ENCODE data around the gene CNIH3.

The CNIH3 gene

DNA sequence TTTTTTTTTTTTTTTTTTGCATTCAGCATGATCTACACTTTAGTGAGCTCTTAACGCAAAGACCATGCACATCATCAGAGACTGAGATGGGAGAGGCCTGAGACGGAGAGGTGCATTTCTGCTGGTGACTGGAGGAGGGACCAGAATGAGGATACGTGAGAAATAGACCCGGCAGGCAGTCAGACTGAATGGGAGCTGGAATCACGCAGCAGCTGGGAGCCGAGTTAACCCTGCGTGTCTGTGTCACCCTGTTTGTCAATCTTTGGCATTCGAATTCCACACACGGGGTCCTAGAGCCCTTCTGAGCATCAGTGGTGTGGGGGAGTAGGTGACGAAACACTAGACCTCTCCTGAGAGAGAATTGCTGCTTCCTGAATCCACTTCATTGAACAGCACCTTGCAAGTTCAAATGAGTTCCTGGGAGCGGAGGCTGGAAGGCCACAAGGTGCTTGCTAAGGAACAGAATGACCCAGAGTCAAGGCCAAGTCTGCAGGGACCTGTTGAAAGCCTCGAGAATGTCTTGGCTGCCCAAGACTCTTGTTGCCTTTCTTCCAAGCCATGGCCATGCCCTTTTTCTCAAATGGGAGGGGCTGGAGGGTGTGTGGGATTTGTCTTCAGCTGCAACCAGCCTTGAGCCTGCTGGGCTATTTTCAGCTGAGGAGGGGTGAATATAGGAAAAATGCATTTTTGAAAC is 123.3 kb downstream of the CNIH3 start:
- Histone ChIP-seq H3K4me3 (ENCODE audit: low read length) (no peak overlapping the region), H3K4me1 (ENCODE audit: control insufficient read depth, insufficient read depth, low read length) (peaks cover 15% of the 10 kb centered on the region), H3K36me3 (ENCODE audit: insufficient read depth, low read length) (no peaks in the 10 kb centered on the region), H3K9me3 (replicated peaks; ENCODE audit: low read length) (no peaks in the 10 kb centered on the region), H3K4me2 (ENCODE audit: low read length) (no peak overlapping the region), H3K27me3 (ENCODE audit: control insufficient read depth, insufficient read depth, low read length) (peaks cover 21% of the 10 kb centered on the region), H3K9ac (ENCODE audit: low read depth, low read length) (no peak overlapping the region)

DNA sequence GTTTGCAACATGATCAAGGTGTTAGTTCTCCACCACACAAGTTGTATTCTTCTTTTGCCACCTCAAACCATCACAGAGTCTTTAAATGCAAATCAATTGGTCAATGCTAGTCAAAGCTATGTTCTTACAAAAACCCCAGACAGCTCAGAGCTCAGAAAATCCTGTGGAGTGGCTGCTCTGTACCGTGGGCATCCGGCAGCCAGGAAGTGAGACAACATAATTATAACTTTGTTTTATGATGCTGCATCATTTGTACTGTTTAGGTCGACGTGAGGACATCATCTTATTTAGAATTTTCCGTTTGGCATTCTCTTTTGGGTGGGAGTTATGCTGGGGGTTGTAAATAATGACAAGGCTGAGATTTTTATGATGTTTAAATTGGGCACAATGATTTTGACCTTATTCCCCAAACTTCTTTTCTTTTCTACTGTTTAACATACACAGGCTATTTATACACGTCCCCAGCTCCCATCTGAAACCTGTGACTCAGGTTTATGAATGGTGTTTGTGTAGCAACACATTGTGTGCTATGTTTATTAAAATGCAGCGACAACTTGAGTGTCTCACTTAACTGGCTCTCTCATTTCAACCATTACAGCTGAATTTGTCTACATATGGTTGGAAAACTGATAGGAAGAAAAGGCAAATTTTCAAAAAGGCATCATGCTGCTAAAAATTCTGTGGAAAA is 124.0 kb downstream of the CNIH3 start:
- H3K9me3 ChIP-seq (replicated peaks; ENCODE audit: low read length) = no peaks in the 10 kb centered on the region
- H3K4me2 ChIP-seq (ENCODE audit: low read length) = no peak overlapping the region
- H3K36me3 ChIP-seq (ENCODE audit: insufficient read depth, low read length) = no peaks in the 10 kb centered on the region
- H3K4me3 ChIP-seq (ENCODE audit: low read length) = no peak overlapping the region
- H3K9ac ChIP-seq (ENCODE audit: low read depth, low read length) = no peak overlapping the region
- peaks cover 21% of the 10 kb centered on the region for H3K27me3 ChIP-seq (ENCODE audit: control insufficient read depth, insufficient read depth, low read length)
- peaks cover 15% of the 10 kb centered on the region for H3K4me1 ChIP-seq (ENCODE audit: control insufficient read depth, insufficient read depth, low read length)

- Histone ChIP-seq H3K27me3 (ENCODE audit: control insufficient read depth, insufficient read depth, low read length) (peaks cover 21% of the 10 kb centered on the region), H3K36me3 (ENCODE audit: insufficient read depth, low read length) (no peaks in the 10 kb centered on the region), H3K9ac (ENCODE audit: low read depth, low read length) (no peak overlapping the region)
These were observed 124.6 kb downstream of the CNIH3 start for GRCh38 chr1:224740685-224741052.

GRCh38 chr1:224742349-224742748 is 126.2 kb downstream of the CNIH3 start:
- H3K4me1 ChIP-seq (ENCODE audit: control insufficient read depth, insufficient read depth, low read length) = peaks cover 10% of the 10 kb centered on the region
- no peak overlapping the region for H3K4me2 ChIP-seq (ENCODE audit: low read length)
- H3K36me3 ChIP-seq (ENCODE audit: insufficient read depth, low read length) = no peaks in the 10 kb centered on the region
- H3K27me3 ChIP-seq (ENCODE audit: control insufficient read depth, insufficient read depth, low read length) = peaks cover 21% of the 10 kb centered on the region
- no peaks in the 10 kb centered on the region for H3K9me3 ChIP-seq (replicated peaks; ENCODE audit: low read length)
- no peak overlapping the region for H3K9ac ChIP-seq (ENCODE audit: low read depth, low read length)
- no peak overlapping the region for H3K4me3 ChIP-seq (ENCODE audit: low read length)

More at GRCh38 chr1:224740685-224741052, 124.6 kb downstream of the CNIH3 start:
- no peak overlapping the region for H3K4me2 ChIP-seq (ENCODE audit: low read length)
- no peak overlapping the region for H3K4me3 ChIP-seq (ENCODE audit: low read length)
- H3K4me1 ChIP-seq (ENCODE audit: control insufficient read depth, insufficient read depth, low read length) = peaks cover 15% of the 10 kb centered on the region
- H3K9me3 ChIP-seq (replicated peaks; ENCODE audit: low read length) = no peaks in the 10 kb centered on the region

DNA sequence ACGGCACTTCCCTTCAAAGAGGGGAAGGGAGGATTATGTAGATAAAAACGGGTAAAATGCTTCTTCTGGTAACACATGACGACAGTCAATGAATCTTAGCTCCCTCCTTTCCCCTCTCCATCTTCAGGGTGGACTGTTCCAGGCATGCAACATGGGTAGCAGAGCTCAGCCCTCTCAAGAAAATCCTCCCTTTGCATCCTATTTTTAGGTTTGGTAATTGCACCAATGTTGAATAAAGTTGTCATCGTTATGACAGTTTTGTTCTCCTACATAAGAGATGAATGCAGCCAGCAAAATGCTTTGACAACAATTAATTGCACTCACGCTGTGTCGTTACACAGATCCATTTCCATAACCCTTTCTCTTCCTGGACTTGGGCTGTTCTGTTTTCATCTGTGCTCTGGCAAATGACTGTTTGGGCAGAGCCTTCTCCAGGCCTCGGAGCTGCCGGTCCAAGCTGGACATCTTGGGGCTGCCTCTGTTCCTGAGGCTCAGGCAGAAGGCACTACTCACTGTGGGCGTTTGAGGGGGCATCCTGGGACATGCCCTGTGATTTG is 127.6 kb downstream of the CNIH3 start:
- no peaks in the 10 kb centered on the region for H3K36me3 ChIP-seq (ENCODE audit: insufficient read depth, low read length)
- peaks cover 21% of the 10 kb centered on the region for H3K27me3 ChIP-seq (ENCODE audit: control insufficient read depth, insufficient read depth, low read length)
- H3K9ac ChIP-seq (ENCODE audit: low read depth, low read length) = no peak overlapping the region
- H3K4me3 ChIP-seq (ENCODE audit: low read length) = no peak overlapping the region
- H3K9me3 ChIP-seq (replicated peaks; ENCODE audit: low read length) = no peaks in the 10 kb centered on the region
- peaks cover 6% of the 10 kb centered on the region for H3K4me1 ChIP-seq (ENCODE audit: control insufficient read depth, insufficient read depth, low read length)
- no peak overlapping the region for H3K4me2 ChIP-seq (ENCODE audit: low read length)

GRCh38 chr1:224744521-224744920 is 128.4 kb downstream of the CNIH3 start:
- Histone ChIP-seq H3K4me1 (ENCODE audit: control insufficient read depth, insufficient read depth, low read length) (peaks cover 6% of the 10 kb centered on the region), H3K9ac (ENCODE audit: low read depth, low read length) (no peak overlapping the region), H3K4me3 (ENCODE audit: low read length) (no peak overlapping the region), H3K36me3 (ENCODE audit: insufficient read depth, low read length) (no peaks in the 10 kb centered on the region), H3K4me2 (ENCODE audit: low read length) (no peak overlapping the region), H3K9me3 (replicated peaks; ENCODE audit: low read length) (no peaks in the 10 kb centered on the region), H3K27me3 (ENCODE audit: control insufficient read depth, insufficient read depth, low read length) (peaks cover 21% of the 10 kb centered on the region)

DNA sequence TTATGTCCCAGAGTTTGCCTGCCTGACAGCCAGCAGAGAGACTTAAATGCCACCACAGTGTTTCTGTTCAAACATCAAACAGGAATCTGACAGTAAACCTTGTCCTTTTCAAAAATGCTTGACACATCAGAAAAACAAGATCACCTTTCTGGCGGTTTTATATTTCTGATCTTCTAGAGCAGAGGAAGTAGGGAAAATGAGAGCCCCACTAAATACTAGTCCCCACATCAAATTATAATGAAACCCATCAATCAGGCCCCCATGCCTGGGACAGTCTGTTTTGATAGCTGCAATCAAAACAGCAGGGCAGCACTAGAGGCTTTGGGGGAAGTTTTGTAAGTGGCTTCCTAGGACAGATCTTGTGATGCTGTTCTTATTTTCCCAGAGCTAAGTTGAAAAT is 129.3 kb downstream of the CNIH3 start:
- Histone ChIP-seq H3K4me2 (ENCODE audit: low read length) (no peak overlapping the region), H3K4me1 (ENCODE audit: control insufficient read depth, insufficient read depth, low read length) (peaks cover 6% of the 10 kb centered on the region), H3K4me3 (ENCODE audit: low read length) (no peak overlapping the region), H3K9me3 (replicated peaks; ENCODE audit: low read length) (no peaks in the 10 kb centered on the region), H3K36me3 (ENCODE audit: insufficient read depth, low read length) (no peaks in the 10 kb centered on the region), H3K27me3 (ENCODE audit: control insufficient read depth, insufficient read depth, low read length) (peaks cover 21% of the 10 kb centered on the region), H3K9ac (ENCODE audit: low read depth, low read length) (no peak overlapping the region)

GRCh38 chr1:224745924-224746323 is 129.8 kb downstream of the CNIH3 start:
- H3K4me1 ChIP-seq (ENCODE audit: control insufficient read depth, insufficient read depth, low read length) = peaks cover 6% of the 10 kb centered on the region
- H3K9me3 ChIP-seq (replicated peaks; ENCODE audit: low read length) = no peaks in the 10 kb centered on the region
- H3K9ac ChIP-seq (ENCODE audit: low read depth, low read length) = no peak overlapping the region
- H3K4me3 ChIP-seq (ENCODE audit: low read length) = no peak overlapping the region
- H3K4me2 ChIP-seq (ENCODE audit: low read length) = no peak overlapping the region
- H3K27me3 ChIP-seq (ENCODE audit: control insufficient read depth, insufficient read depth, low read length) = peaks cover 21% of the 10 kb centered on the region
- H3K36me3 ChIP-seq (ENCODE audit: insufficient read depth, low read length) = no peaks in the 10 kb centered on the region

DNA sequence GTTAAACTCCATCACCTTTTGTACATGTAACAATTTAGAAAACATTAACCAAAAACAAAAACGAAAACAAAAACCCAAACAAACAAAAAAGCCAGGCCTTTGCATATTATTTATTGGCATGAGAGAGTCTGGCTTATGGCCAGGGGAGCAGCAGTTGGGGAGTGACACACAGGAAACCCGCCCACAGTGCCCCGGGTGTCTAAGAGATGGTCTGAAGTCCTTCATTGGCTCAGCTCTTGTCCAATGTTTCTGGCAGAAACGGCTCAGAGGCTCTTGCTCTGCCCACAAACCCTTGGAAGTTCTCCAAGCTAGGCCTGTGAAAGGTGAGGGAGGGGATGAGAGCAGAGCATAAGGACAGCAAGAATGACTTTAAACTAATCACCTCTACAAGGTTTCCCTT is 131.5 kb downstream of the CNIH3 start:
- Histone ChIP-seq H3K27me3 (ENCODE audit: control insufficient read depth, insufficient read depth, low read length) (peaks cover 18% of the 10 kb centered on the region), H3K4me3 (ENCODE audit: low read length) (no peak overlapping the region), H3K4me1 (ENCODE audit: control insufficient read depth, insufficient read depth, low read length) (peaks cover 6% of the 10 kb centered on the region), H3K36me3 (ENCODE audit: insufficient read depth, low read length) (no peaks in the 10 kb centered on the region), H3K9me3 (replicated peaks; ENCODE audit: low read length) (no peaks in the 10 kb centered on the region), H3K9ac (ENCODE audit: low read depth, low read length) (no peak overlapping the region), H3K4me2 (ENCODE audit: low read length) (no peak overlapping the region)

DNA sequence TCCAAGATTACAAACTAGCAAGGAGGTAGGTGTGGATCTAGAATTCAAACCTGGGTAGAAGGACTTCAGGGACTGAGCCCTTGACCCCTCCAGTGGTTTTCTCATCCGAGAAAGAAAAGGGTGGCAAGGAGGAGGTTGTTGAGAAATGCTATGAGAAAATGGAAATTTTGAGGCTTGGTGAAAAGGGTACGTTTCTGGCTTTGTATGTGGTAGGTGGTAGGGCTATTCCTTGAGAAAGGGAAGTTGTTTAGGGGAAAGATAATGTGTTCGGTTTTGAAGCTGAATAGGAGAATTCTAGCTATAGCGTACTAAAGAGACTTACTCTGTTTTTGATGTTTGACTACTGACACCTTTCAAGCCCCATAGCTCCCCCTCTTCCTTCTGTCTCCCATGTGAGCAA is 133.8 kb downstream of the CNIH3 start:
- Histone ChIP-seq H3K27me3 (ENCODE audit: control insufficient read depth, insufficient read depth, low read length) (peaks cover 7% of the 10 kb centered on the region), H3K4me1 (ENCODE audit: control insufficient read depth, insufficient read depth, low read length) (peaks cover 6% of the 10 kb centered on the region), H3K36me3 (ENCODE audit: insufficient read depth, low read length) (no peaks in the 10 kb centered on the region), H3K9ac (ENCODE audit: low read depth, low read length) (no peak overlapping the region), H3K4me2 (ENCODE audit: low read length) (no peak overlapping the region), H3K9me3 (replicated peaks; ENCODE audit: low read length) (no peaks in the 10 kb centered on the region), H3K4me3 (ENCODE audit: low read length) (no peak overlapping the region)

GRCh38 chr1:224751624-224752311 is 135.7 kb downstream of the CNIH3 start:
- H3K27me3 ChIP-seq (ENCODE audit: control insufficient read depth, insufficient read depth, low read length) = peaks cover 7% of the 10 kb centered on the region
- H3K4me2 ChIP-seq (ENCODE audit: low read length) = no peak overlapping the region
- H3K4me1 ChIP-seq (ENCODE audit: control insufficient read depth, insufficient read depth, low read length) = peaks cover 6% of the 10 kb centered on the region
- H3K9ac ChIP-seq (ENCODE audit: low read depth, low read length) = no peak overlapping the region
- no peak overlapping the region for H3K4me3 ChIP-seq (ENCODE audit: low read length)
- no peaks in the 10 kb centered on the region for H3K36me3 ChIP-seq (ENCODE audit: insufficient read depth, low read length)
- no peaks in the 10 kb centered on the region for H3K9me3 ChIP-seq (replicated peaks; ENCODE audit: low read length)
